ENCODE results near the gene KIRREL3. TPM values are rescaled to one million over a fixed set of nuclear protein-coding genes. Genes with fewer than 3 reads are reported as not detected.
A peak's percentile ranks its signal among the peaks of the same experiment; 100 is the strongest.

The KIRREL3 gene
- total and polyA plus RNA-seq, 4 donors, result 0.90 TPM; not detected in 3

DNA sequence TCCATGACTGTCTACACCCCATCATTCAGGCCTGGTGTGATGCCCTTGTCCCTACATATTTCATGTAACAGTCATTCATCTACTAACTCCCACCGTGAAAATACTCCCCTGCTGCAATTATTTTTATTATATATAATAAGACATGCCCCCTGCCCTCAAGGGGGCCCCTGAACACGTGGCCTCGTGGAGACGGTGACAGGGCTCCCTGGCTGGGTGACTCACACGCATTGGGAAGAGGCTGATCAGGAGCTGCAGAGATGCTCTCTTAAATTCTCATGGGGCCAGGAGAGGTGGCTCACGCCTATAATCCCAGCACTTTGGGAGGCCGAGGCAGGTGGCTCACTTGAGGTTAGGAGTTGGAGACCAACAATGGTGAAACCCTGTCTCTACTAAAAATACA lies 556.5 kb downstream of the KIRREL3 start:
- Histone ChIP-seq H3K27me3 (ENCODE audit: control insufficient read depth in 1 of 2, insufficient read depth in 2 of 2, low read length in 1 of 2) (no peaks in the 10 kb centered on the region), H3K4me1 (ENCODE audit: control insufficient read depth in 1 of 2, insufficient read depth in 2 of 2, low read length in 2 of 2) (no peaks in the 10 kb centered on the region), H3K4me3 (ENCODE audit: low read length in 2 of 2) (no peak overlapping the region), H3K9me3 (ENCODE audit: control insufficient read depth, low read length) (no peaks in the 10 kb centered on the region), H3K36me3 (ENCODE audit: control insufficient read depth in 1 of 2, insufficient read depth in 2 of 2, low read length in 1 of 2) (no peaks in the 10 kb centered on the region), H3K27ac (ENCODE audit: low read depth in 1 of 2, low read length in 2 of 2) (no peak overlapping the region)
- DNase-seq, result no peak
- intact Hi-C loops (cut with DNase I), result loop anchor here (5.0 kb wide), 2 partner anchors 548 to 903 kb away; no protein-coding TSS in a partner anchor
- ATAC-seq (ENCODE audit: low FRiP score), result no peak
- 84 to 86% methylated on average over 7 of the region's 7 CpGs for WGBS, 2 donors

DNA sequence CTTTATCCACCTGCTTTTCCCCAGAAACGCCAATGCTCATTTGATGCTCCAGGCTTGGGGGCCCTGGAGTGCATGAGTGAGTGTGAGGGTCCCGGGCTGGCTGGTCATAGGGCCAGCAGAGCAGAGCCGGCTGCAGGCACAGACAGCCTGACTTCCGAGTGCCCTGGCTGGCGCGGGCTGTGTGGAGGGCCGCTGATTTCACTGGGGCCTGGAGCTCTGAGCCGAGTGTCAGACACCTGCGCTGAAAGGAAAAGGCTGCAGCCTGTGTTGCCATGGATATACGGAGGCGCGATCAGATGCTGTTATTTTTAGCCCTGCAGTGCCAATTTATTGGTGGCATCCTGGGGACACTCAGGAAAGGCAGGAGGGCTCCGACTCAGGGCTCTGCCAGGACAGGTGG lies 557.5 kb downstream of the KIRREL3 start:
- intact Hi-C loops (cut with DNase I), result loop anchor here (5.0 kb wide), 2 partner anchors 549 to 904 kb away; no protein-coding TSS in a partner anchor
- Histone ChIP-seq H3K4me3 (ENCODE audit: low read length in 2 of 2) (no peak overlapping the region), H3K9me3 (ENCODE audit: control insufficient read depth, low read length) (no peaks in the 10 kb centered on the region), H3K4me1 (ENCODE audit: control insufficient read depth in 1 of 2, insufficient read depth in 2 of 2, low read length in 2 of 2) (no peaks in the 10 kb centered on the region), H3K27ac (ENCODE audit: low read depth in 1 of 2, low read length in 2 of 2) (no peak overlapping the region), H3K36me3 (ENCODE audit: control insufficient read depth in 1 of 2, insufficient read depth in 2 of 2, low read length in 1 of 2) (no peaks in the 10 kb centered on the region), H3K27me3 (ENCODE audit: control insufficient read depth in 1 of 2, insufficient read depth in 2 of 2, low read length in 1 of 2) (no peaks in the 10 kb centered on the region)
- DNase-seq (no peak), ATAC-seq (ENCODE audit: low FRiP score) (no peak)
- 60 to 70% methylated on average over 13 of the region's 13 CpGs for WGBS, 2 donors

DNA sequence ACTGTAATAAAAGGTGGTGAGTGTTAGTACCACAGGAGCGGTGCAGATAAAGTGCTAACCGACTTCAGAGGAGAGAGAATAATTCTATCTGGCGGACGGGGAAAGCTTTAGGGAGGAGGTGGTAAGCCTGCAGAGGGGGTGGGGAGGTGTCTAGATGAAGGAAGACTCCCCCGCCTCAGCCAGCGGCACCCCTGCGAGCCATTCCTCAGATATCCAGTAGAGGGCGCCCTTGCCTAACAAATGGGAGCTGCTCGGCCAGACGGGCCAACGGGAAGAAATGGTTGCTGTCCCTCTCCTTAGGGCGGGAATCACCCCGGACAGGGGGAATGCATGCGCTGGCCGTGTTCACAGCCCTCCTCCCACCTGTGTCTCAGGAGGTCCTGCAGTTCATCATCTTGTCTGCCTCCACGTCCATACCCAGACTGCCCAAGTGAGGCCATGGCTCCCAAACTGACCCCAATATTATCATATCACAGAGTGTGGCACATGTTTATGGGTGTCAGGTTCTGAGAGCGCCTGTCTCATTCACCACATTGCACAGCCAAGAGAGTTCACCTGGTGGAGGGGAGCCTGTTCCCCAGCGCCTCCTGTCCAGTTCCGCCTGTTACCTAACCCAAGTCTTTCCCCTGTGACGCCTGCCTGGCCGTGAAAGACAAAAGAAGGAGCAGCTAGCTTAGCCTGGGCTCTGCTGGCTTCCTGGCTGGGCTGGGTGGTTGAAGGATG lies 559.6 kb downstream of the KIRREL3 start:
- no peaks in the 10 kb centered on the region for H3K4me1 ChIP-seq (ENCODE audit: control insufficient read depth in 1 of 2, insufficient read depth in 2 of 2, low read length in 2 of 2)
- H3K36me3 ChIP-seq (ENCODE audit: control insufficient read depth in 1 of 2, insufficient read depth in 2 of 2, low read length in 1 of 2), result no peaks in the 10 kb centered on the region
- 23 to 24% methylated on average over 21 of the region's 21 CpGs for WGBS, 2 donors
- no peak overlapping the region for H3K4me3 ChIP-seq (ENCODE audit: low read length in 2 of 2)
- no peaks in the 10 kb centered on the region for H3K27me3 ChIP-seq (ENCODE audit: control insufficient read depth in 1 of 2, insufficient read depth in 2 of 2, low read length in 1 of 2)
- intact Hi-C loops (cut with DNase I), result loop anchor here (2.0 to 5.0 kb wide), 3 partner anchors 40 to 906 kb away; no protein-coding TSS in a partner anchor
- no peaks in the 10 kb centered on the region for H3K9me3 ChIP-seq (ENCODE audit: control insufficient read depth, low read length)
- no peak overlapping the region for H3K27ac ChIP-seq (ENCODE audit: low read depth in 1 of 2, low read length in 2 of 2)
- ATAC-seq (ENCODE audit: low FRiP score) (peak; percentile 84), DNase-seq (peak; percentile 73 to 91)

DNA sequence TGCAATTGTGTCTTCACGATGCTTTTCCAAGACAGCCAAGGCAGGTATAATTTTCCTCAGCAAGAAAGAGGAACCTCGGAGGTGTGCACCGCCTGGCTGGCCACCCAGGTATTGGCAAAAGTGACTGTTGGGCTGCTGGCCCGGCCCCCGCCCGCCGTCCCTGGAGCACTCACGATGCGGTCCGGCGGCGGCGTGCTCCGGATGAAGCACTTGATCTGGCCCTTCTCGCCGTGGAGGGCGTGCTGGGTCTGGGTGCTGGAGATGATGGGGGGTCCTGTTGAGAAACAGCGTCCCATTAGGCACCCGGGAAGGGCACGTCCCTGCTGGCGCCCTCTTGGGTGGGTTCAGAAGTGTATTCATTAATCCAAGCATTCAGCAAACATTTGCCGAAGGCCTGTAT lies 560.3 kb downstream of the KIRREL3 start:
- Histone ChIP-seq H3K27me3 (ENCODE audit: control insufficient read depth in 1 of 2, insufficient read depth in 2 of 2, low read length in 1 of 2) (no peaks in the 10 kb centered on the region), H3K9me3 (ENCODE audit: control insufficient read depth, low read length) (no peaks in the 10 kb centered on the region), H3K27ac (ENCODE audit: low read depth in 1 of 2, low read length in 2 of 2) (no peak overlapping the region), H3K4me1 (ENCODE audit: control insufficient read depth in 1 of 2, insufficient read depth in 2 of 2, low read length in 2 of 2) (no peaks in the 10 kb centered on the region), H3K4me3 (ENCODE audit: low read length in 2 of 2) (no peak overlapping the region), H3K36me3 (ENCODE audit: control insufficient read depth in 1 of 2, insufficient read depth in 2 of 2, low read length in 1 of 2) (no peaks in the 10 kb centered on the region)
- ATAC-seq (ENCODE audit: low FRiP score) (no peak), DNase-seq (no peak)
- WGBS, 2 donors, result 69 to 75% methylated on average over 22 of the region's 22 CpGs
- intact Hi-C loops (cut with DNase I), result loop anchor here (2.0 to 5.0 kb wide), 3 partner anchors 41 to 907 kb away; no protein-coding TSS in a partner anchor

DNA sequence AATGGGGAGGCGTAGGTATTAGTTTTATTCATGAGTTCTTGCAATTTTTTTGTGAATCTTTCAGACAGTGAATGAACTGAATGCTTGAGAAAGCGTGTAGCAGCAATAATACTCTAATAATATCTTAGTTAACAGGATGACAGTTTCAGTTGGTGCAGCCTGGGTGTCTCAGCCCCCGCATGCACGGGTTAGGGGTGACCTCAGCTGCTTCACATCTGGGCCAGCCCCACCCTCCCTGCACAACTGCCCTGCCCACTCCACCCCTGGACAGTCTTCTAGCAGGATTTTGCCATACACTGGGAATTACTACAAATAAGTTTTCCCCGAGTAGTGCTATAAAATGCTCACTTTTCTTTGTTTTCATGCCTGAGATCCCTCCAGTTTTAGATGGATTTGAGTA lies 561.9 kb downstream of the KIRREL3 start:
- 50 to 69% methylated on average over 5 of the region's 5 CpGs for WGBS, 2 donors
- Histone ChIP-seq H3K36me3 (ENCODE audit: control insufficient read depth in 1 of 2, insufficient read depth in 2 of 2, low read length in 1 of 2) (no peaks in the 10 kb centered on the region), H3K9me3 (ENCODE audit: control insufficient read depth, low read length) (no peaks in the 10 kb centered on the region), H3K27me3 (ENCODE audit: control insufficient read depth in 1 of 2, insufficient read depth in 2 of 2, low read length in 1 of 2) (no peaks in the 10 kb centered on the region), H3K4me3 (ENCODE audit: low read length in 2 of 2) (no peak overlapping the region), H3K4me1 (ENCODE audit: control insufficient read depth in 1 of 2, insufficient read depth in 2 of 2, low read length in 2 of 2) (no peaks in the 10 kb centered on the region), H3K27ac (ENCODE audit: low read depth in 1 of 2, low read length in 2 of 2) (no peak overlapping the region)
- DNase-seq (no peak), ATAC-seq (ENCODE audit: low FRiP score) (no peak)
- intact Hi-C loops (cut with DNase I), result no loop called here

DNA sequence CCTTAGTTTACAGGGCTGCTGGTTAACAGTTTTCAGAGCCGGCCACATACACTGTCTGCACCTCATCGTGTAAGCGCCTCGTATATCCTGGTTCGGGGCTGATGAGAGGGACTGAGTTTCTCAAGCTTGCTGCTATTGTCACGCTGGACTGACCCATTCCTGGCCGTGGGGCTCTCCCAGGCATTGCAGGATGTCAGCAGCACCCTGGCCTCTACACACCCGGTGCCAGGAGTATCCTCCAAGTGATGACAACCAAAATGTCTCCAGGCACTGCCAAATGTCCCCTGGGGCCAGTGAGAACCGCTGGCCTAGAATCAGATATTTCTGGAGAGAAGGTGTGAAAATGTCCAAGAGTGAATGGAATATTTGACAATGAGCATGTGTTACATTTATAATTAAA lies 562.3 kb downstream of the KIRREL3 start:
- DNase-seq (no peak), ATAC-seq (ENCODE audit: low FRiP score) (no peak)
- H3K36me3 ChIP-seq (ENCODE audit: control insufficient read depth in 1 of 2, insufficient read depth in 2 of 2, low read length in 1 of 2), result no peaks in the 10 kb centered on the region
- no peak overlapping the region for H3K27ac ChIP-seq (ENCODE audit: low read depth in 1 of 2, low read length in 2 of 2)
- H3K4me1 ChIP-seq (ENCODE audit: control insufficient read depth in 1 of 2, insufficient read depth in 2 of 2, low read length in 2 of 2), result no peaks in the 10 kb centered on the region
- H3K9me3 ChIP-seq (ENCODE audit: control insufficient read depth, low read length), result no peaks in the 10 kb centered on the region
- intact Hi-C loops (cut with DNase I), result no loop called here
- H3K27me3 ChIP-seq (ENCODE audit: control insufficient read depth in 1 of 2, insufficient read depth in 2 of 2, low read length in 1 of 2), result no peaks in the 10 kb centered on the region
- no peak overlapping the region for H3K4me3 ChIP-seq (ENCODE audit: low read length in 2 of 2)
- WGBS, 2 donors, result 63 to 66% methylated on average over 9 of the region's 9 CpGs

DNA sequence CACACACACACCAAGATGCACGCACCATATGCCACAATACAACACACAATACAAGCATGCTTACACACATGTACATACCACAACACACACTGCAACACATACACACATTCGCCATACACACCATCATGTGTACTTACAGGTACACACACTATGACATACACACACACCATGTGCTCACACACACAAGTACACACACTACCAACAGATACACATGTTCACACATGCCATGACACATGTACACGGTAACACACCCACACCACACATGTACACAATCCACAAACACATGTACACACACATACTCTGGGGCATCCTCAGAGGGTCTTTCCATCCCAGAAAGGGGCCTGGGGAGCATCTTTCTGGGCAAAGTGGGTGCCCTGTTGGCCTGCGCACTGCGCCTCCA lies 562.8 kb downstream of the KIRREL3 start:
- H3K4me1 ChIP-seq (ENCODE audit: control insufficient read depth in 1 of 2, insufficient read depth in 2 of 2, low read length in 2 of 2), result no peaks in the 10 kb centered on the region
- intact Hi-C loops (cut with DNase I), result no loop called here
- no peaks in the 10 kb centered on the region for H3K27me3 ChIP-seq (ENCODE audit: control insufficient read depth in 1 of 2, insufficient read depth in 2 of 2, low read length in 1 of 2)
- no peak for DNase-seq
- no peak for ATAC-seq (ENCODE audit: low FRiP score)
- H3K9me3 ChIP-seq (ENCODE audit: control insufficient read depth, low read length), result no peaks in the 10 kb centered on the region
- WGBS, 2 donors, result 97 to 98% methylated on average over 5 of the region's 5 CpGs
- no peak overlapping the region for H3K4me3 ChIP-seq (ENCODE audit: low read length in 2 of 2)
- no peak overlapping the region for H3K27ac ChIP-seq (ENCODE audit: low read depth in 1 of 2, low read length in 2 of 2)
- H3K36me3 ChIP-seq (ENCODE audit: control insufficient read depth in 1 of 2, insufficient read depth in 2 of 2, low read length in 1 of 2), result no peaks in the 10 kb centered on the region

DNA sequence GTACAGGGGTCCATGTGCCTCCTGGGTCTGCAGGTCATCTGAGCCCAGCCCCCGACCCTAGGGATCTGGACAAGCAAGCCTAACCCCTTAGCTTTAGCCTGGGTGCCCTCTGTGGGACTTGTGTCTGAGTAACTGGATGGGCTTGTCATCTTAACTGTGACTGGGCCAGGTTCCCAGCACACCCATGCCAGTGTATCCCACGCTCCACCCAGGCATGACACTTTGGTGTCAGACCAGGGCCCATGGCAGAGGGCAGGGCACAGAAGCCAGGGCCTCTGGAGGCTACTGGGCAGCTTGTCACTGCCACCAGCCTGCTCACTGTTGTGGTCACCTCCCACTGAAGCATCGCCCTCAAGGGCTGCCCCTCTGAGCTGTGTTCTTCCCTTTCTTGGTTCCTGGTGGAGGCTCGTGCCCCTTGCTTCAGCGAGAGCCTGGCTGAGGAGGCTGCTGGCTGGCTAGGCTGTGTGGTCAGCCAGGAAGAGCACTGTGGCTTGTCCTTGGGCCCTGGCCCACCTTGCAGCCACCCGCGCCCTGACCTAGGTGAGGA lies 564.3 kb downstream of the KIRREL3 start:
- H3K4me1 ChIP-seq (ENCODE audit: control insufficient read depth in 1 of 2, insufficient read depth in 2 of 2, low read length in 2 of 2), result no peaks in the 10 kb centered on the region
- ATAC-seq (ENCODE audit: low FRiP score) (no peak), DNase-seq (no peak)
- intact Hi-C loops (cut with DNase I), result no loop called here
- no peak overlapping the region for H3K4me3 ChIP-seq (ENCODE audit: low read length in 2 of 2)
- no peaks in the 10 kb centered on the region for H3K27me3 ChIP-seq (ENCODE audit: control insufficient read depth in 1 of 2, insufficient read depth in 2 of 2, low read length in 1 of 2)
- H3K9me3 ChIP-seq (ENCODE audit: control insufficient read depth, low read length), result no peaks in the 10 kb centered on the region
- WGBS, 2 donors, result 92 to 94% methylated on average over 7 of the region's 7 CpGs
- no peaks in the 10 kb centered on the region for H3K36me3 ChIP-seq (ENCODE audit: control insufficient read depth in 1 of 2, insufficient read depth in 2 of 2, low read length in 1 of 2)
- no peak overlapping the region for H3K27ac ChIP-seq (ENCODE audit: low read depth in 1 of 2, low read length in 2 of 2)

DNA sequence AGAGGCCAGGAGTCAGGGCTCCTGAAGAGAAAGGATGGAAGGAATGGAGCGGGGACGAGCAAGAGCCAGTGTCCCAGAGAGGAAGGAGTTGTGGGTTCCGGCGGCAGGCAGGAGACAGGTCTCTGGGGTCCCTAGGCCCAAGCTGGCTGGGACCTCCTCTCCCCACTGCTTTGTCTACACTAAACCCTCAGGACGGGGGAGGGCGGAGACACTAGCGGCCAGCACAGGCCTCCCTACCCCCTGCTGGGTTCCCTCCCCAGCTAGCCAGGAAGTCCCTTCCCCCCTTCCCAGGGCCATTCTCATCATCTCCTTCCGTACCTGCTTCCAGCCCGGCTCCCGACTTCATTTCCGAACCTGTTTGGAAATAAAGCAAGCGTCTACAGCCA lies 565.6 kb downstream of the KIRREL3 start:
- H3K9me3 ChIP-seq (ENCODE audit: control insufficient read depth, low read length), result no peaks in the 10 kb centered on the region
- DNase-seq, result no peak
- no peak overlapping the region for H3K27ac ChIP-seq (ENCODE audit: low read depth in 1 of 2, low read length in 2 of 2)
- no peak for ATAC-seq (ENCODE audit: low FRiP score)
- WGBS, 2 donors, result 92 to 97% methylated on average over 9 to 12 of the region's 12 CpGs
- H3K4me1 ChIP-seq (ENCODE audit: control insufficient read depth in 1 of 2, insufficient read depth in 2 of 2, low read length in 2 of 2), result no peaks in the 10 kb centered on the region
- H3K27me3 ChIP-seq (ENCODE audit: control insufficient read depth in 1 of 2, insufficient read depth in 2 of 2, low read length in 1 of 2), result no peaks in the 10 kb centered on the region
- intact Hi-C loops (cut with DNase I), result no loop called here
- no peak overlapping the region for H3K4me3 ChIP-seq (ENCODE audit: low read length in 2 of 2)
- no peaks in the 10 kb centered on the region for H3K36me3 ChIP-seq (ENCODE audit: control insufficient read depth in 1 of 2, insufficient read depth in 2 of 2, low read length in 1 of 2)
